GM19238 (cell line): ENCODE measurements around the gene ZNF488.
A peak's percentile ranks its signal among the peaks of the same experiment; 100 is the strongest.

Experiments used
- DNase-seq: peaks from one replicate; pipeline ENCODE4 v3.0.0; 2011; ENCODE audit warnings: low spot score; ENCODE audit not compliant: insufficient read length

The ZNF488 gene

GRCh38 chr10:47350671-47351640 lies 33.1 kb downstream of the ZNF488 start:
- no peak for DNase-seq

DNA sequence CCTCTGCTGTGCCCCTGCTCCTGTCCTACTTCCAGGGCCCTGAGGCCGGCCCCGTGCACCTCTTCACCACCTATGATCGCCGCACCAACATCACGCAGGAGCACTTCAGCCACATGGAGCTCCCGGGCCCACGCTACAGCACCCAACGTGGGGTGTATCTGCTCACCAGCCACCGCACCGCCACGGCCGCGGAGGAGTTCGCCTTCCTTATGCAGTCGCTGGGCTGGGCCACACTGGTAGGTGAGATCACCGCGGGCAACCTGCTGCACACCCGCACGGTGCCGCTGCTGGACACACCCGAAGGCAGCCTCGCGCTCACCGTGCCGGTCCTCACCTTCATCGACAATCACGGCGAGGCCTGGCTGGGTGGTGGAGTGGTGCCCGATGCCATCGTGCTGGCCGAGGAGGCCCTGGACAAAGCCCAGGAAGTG lies 34.1 kb downstream of the ZNF488 start:
- DNase-seq = no peak

DNA sequence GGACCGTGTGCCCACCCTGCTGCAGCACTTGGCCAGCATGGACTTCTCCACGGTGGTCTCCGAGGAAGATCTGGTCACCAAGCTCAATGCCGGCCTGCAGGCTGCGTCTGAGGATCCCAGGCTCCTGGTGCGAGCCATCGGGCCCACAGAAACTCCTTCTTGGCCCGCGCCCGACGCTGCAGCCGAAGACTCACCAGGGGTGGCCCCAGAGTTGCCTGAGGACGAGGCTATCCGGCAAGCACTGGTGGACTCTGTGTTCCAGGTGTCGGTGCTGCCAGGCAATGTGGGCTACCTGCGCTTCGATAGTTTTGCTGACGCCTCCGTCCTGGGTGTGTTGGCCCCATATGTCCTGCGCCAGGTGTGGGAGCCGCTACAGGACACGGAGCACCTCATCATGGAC lies 34.6 kb downstream of the ZNF488 start:
- DNase-seq = no peak

GRCh38 chr10:47348661-47349470 lies 35.2 kb downstream of the ZNF488 start:
- no peak for DNase-seq

- no peak for DNase-seq
These were observed 35.9 kb downstream of the ZNF488 start, which contains the start of gene RBP3 for GRCh38 chr10:47348138-47348651. Gene RBP3, plus strand, starts transcription at chr10:47348363. Its CDS starts 122 bp downstream, at chr10:47348485.

GRCh38 chr10:47347303-47347675 lies 36.8 kb downstream of the ZNF488 start:
- DNase-seq = no peak

- no peak for DNase-seq
These were observed 37.4 kb downstream of the ZNF488 start for GRCh38 chr10:47346581-47347302.

DNA sequence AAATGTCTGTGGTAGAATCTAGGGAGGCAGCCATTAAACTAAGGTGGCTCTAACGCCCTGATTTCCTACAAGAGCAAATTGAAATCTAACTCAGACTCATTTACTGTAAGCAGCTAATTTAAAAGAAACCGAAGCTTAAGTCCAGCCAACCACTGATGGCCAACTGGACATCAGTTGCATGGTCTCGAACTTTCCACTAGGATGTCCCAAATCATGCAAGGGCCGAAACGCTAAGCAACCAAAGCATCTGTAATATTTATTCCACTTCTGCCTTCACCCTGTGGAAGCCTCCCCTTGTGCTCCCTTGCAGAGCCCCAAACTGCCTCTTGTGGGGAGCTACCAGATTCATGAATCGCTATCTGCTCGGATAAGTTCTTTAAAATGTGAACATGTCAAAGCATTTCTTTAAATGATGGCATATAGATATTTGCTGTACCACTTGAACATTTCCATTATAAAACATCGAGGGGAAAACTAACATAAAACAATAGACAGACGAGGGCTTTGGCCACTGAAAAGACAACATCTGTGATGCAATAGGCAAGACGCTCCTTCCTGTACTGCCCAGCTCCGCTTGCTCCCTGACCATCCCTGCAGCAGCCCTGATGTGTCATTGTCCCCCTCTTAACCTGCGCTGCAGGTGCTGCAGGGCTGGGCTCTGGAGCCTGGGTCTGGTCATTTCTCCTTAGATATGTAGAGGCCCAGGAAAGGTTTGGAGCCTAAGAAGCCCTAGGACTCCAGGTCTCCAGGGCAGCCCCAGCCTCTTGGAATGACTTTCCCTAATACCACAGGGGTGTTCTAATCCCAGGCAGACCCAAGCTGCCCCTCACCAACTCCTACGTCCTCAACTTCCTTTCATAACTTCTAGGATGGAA lies 38.9 kb downstream of the ZNF488 start:
- DNase-seq = no peak

- peak; percentile 72 for DNase-seq
These were observed 43.4 kb downstream of the ZNF488 start for GRCh38 chr10:47340608-47341170.

GRCh38 chr10:47339759-47340607 lies 44.1 kb downstream of the ZNF488 start:
- DNase-seq = no peak

DNA sequence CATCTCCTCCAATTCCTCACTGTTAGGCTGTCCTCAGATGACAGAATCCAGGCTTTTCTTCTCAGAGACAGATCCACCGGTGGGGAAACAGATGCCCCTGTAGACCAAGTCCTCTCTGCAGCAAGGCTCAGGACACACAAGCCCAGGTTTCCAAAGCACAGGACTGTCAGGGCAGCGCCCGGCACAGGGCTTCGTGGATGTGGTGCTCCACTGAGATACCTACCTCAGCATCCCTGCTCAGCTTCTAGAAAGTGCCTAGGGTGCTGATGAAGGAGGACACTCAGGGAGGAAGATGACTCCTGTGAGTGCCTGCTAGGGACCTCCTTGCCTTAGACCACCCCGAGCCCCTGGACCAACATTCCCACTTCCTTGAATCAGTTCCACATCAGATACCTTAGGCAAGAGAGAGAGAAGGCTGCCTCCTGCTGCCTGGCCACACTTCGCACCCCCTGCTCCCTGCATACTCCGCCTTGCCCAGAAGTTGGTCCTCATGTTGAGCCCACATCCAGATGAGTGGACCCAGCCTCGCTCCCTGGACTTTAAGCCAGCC lies 44.8 kb downstream of the ZNF488 start:
- no peak for DNase-seq

DNA sequence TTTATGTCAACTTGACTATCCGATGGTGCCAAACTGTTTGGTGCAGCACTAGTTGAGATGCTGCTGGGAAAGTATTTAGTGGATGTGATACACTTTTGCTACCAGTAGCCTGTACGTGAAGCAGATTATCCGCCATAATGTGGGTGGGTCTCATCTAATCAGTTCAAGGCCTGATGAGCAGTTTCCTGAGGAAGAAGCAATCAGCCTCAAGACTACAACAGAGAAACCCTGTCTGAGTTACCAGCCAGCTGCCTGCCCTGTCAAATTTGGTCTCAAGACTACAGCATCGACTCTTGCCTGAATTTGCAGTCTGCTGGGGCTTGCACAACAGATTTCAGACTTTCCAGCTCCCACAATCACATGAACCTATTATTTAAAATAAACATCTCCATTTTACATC lies 46.8 kb downstream of the ZNF488 start:
- no peak for DNase-seq

DNA sequence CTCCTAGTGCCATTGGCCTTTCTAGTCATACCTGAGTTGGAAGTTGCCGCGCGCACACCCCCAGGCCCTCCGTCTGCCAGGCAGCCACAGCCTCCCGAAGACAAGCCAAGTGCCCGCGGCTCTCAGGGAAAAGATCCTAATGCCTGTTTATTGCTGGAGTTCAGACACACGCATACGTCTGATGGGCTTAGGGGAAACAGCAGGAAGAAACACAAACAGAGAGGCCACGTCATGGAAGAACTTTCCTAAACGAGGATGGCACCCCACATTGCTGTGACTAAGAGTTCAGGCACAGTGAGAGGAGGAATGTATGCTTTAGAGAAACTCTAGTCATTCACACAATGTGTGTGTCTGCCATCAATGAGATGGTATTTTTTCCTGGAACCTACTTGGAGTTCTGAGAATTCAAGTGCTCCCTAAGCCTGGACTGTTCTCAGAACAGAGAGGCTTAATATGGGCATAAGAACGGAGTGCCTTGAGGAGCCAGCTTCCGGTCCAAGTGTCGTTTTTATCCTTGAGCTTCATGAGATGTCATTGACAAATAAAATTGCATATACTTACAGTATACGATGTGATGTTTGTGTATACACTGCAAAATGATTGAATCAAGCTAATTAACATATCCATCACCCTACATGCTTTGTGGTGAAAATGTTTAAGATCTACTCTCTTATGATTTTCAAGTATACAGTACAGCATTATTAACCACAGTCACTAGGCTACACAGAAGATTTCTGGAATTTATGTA lies 47.5 kb downstream of the ZNF488 start:
- no peak for DNase-seq

GRCh38 chr10:47335906-47336305 lies 48.2 kb downstream of the ZNF488 start:
- no peak for DNase-seq

DNA sequence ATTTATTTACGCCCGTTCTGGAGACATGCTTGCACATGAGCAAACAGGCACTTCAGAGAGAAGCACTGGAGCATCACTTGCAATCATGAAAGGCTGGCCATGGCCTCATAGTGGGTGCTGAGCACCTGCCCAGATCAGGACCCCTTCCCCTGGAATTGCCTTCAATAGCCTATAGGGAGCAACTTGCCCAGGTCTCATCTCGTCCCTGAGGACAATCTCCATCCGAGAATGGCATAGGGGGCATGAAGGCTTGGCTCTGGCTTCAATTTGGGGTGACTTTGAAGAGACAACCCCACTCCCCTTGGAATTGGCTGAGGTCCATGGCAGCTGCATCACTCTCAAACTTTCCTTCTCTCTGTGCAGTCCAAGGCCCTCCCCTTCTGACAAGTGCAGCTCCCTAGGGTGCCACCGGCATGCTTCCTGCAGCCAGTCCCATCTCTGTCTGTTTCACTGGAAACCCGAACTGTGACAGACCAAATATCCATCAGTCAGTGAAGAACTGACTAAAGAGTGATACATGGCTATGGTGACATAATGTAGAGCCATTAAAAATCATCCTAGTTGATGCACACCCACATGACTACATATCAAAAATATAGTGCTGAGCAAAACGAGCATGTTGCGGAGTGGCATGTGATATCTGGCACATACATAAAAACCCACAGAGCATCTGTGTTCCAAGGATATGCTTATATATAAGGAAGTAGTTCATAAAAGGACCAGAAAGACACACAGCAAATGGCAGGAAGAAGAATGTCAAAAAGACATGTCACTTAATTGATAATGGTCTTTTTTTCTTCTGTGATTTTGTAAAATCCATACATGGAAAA lies 49.4 kb downstream of the ZNF488 start:
- no peak for DNase-seq

DNA sequence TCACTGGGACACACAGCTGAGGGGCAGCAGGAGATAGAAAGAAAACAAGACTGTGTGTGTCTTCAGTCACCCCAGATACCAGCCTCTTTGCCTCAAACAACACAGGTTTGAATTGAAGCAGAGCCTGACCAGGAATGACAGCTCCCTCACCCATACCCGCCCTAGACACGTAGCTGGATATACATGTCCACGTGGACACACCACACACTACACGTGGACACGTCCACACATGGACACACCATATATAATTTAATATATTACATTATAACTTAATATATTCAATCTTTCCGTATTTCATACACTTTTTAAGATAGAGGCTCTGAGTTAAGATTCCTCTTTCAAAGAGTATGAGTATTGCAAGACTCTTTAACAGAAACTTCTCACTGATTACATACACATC lies 50.6 kb downstream of the ZNF488 start:
- DNase-seq = no peak

DNA sequence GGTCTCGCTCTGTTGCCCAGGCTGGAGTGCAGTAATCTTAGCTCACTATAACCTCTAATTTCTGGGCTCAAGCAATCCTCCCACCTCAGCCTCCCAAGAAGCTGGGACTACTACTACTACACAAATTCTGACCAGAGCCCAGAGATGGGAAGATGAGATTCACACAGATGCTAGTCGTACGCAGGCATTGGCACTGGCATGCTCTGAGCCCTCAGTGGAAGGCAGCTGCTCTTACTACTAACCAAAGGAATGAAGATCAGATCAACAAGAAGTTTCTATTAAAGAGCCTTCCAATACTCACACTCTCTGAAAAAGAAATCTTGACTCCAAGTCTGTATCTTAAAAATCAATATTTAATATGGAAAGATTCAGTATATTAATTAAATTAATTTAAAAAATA lies 51.1 kb downstream of the ZNF488 start:
- no peak for DNase-seq
